HCT116 (cell line): ENCODE measurements around the gene CA10.

Source experiments
- ELF1 ChIP-seq: IDR thresholded peaks from 2 replicates; pipeline ENCODE4 v1.6.1; 2012; ENCODE audit warnings: low read depth, borderline replicate concordance
- EZH2phosphoT487 ChIP-seq: fragments of 200-600 bp; IDR thresholded peaks from 2 replicates; pipeline ENCODE4 v1.6.1; 2018; ENCODE audit warnings: antibody characterized with exemption, borderline replicate concordance
- POLR2A ChIP-seq: IDR thresholded peaks from 2 replicates; pipeline ENCODE4 v1.7.0; 2011; ENCODE audit warnings: borderline replicate concordance; ENCODE audit not compliant: insufficient read depth, insufficient read length; ENCODE audit errors: extremely low read depth
- POLR2AphosphoS5 ChIP-seq: IDR thresholded peaks from 2 replicates; pipeline ENCODE4 v1.6.1; 2011; ENCODE audit warnings: mild to moderate bottlenecking, low read depth, low read length, moderate library complexity
- RAD21 ChIP-seq: IDR thresholded peaks from 2 replicates; pipeline ENCODE4 v1.6.1; 2012; ENCODE audit warnings: low read depth, mild to moderate bottlenecking
- SP1 ChIP-seq: IDR thresholded peaks from 2 replicates; pipeline ENCODE4 v1.6.1; 2012; ENCODE audit warnings: low read depth
- ZNF274 ChIP-seq: fragments of 200-500 bp; sonication (Bioruptor generic); IDR thresholded peaks from 2 replicates; pipeline ENCODE4 v1.6.1; 2014; ENCODE audit warnings: mild to moderate bottlenecking, low read depth, low read length, inconsistent platforms
- TF ChIP-seq, protein P1 (sequence below): IDR thresholded peaks from 2 replicates; pipeline ENCODE4 v1.6.1; 2012; ENCODE audit warnings: low read depth
- TF ChIP-seq, protein P2 (sequence below): IDR thresholded peaks from 2 replicates; pipeline ENCODE4 v1.6.1; 2012
- TF ChIP-seq, protein P3 (sequence below), 3 experiments: fragments of 200-600 bp in 1 of 3; sonication (generic) in 1 of 3; IDR thresholded peaks in 2 of 3; conservative IDR thresholded peaks in 1 of 3; 2 replicates each; pipeline ENCODE4 v1.5.1; 2012 to 2017; ENCODE audit warnings: low read depth in 2 of 3, low read length in 2 of 3, antibody characterized with exemption in 1 of 3, borderline replicate concordance in 1 of 3, control low read depth in 1 of 3, mild to moderate bottlenecking in 1 of 3, mixed read lengths in 1 of 3, mixed run types in 1 of 3, moderate library complexity in 1 of 3; ENCODE audit not compliant: insufficient read depth in 1 of 3

DNA sequence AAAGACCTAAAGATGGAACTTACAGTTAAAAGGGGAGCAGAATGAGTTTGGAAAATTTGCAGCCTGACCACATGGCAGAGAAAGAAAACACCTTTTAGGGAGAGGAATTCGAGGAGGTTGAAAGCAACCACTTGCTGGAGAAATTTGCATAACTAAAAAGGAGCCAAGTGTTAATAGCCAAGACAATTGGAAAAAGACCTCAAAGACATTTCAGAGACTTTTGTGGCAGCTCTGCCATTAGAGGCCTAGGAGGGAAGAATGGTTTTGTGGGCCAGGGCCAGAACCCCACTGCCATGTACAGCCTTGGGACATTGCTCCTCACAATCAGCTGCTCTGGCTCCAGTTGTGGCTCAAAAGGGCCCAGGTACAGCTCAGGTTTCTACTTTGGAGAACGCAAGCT lies 559.7 kb downstream of the CA10 start:
- TF ChIP-seq, protein P1, sequence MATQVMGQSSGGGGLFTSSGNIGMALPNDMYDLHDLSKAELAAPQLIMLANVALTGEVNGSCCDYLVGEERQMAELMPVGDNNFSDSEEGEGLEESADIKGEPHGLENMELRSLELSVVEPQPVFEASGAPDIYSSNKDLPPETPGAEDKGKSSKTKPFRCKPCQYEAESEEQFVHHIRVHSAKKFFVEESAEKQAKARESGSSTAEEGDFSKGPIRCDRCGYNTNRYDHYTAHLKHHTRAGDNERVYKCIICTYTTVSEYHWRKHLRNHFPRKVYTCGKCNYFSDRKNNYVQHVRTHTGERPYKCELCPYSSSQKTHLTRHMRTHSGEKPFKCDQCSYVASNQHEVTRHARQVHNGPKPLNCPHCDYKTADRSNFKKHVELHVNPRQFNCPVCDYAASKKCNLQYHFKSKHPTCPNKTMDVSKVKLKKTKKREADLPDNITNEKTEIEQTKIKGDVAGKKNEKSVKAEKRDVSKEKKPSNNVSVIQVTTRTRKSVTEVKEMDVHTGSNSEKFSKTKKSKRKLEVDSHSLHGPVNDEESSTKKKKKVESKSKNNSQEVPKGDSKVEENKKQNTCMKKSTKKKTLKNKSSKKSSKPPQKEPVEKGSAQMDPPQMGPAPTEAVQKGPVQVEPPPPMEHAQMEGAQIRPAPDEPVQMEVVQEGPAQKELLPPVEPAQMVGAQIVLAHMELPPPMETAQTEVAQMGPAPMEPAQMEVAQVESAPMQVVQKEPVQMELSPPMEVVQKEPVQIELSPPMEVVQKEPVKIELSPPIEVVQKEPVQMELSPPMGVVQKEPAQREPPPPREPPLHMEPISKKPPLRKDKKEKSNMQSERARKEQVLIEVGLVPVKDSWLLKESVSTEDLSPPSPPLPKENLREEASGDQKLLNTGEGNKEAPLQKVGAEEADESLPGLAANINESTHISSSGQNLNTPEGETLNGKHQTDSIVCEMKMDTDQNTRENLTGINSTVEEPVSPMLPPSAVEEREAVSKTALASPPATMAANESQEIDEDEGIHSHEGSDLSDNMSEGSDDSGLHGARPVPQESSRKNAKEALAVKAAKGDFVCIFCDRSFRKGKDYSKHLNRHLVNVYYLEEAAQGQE, result no peak
- TF ChIP-seq ELF1, result no peak
- no peak for TF ChIP-seq POLR2A
- TF ChIP-seq EZH2phosphoT487, result no peak
- TF ChIP-seq, protein P2, sequence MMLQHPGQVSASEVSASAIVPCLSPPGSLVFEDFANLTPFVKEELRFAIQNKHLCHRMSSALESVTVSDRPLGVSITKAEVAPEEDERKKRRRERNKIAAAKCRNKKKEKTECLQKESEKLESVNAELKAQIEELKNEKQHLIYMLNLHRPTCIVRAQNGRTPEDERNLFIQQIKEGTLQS, result no peak
- TF ChIP-seq RAD21, result no peak
- TF ChIP-seq, protein P3, sequence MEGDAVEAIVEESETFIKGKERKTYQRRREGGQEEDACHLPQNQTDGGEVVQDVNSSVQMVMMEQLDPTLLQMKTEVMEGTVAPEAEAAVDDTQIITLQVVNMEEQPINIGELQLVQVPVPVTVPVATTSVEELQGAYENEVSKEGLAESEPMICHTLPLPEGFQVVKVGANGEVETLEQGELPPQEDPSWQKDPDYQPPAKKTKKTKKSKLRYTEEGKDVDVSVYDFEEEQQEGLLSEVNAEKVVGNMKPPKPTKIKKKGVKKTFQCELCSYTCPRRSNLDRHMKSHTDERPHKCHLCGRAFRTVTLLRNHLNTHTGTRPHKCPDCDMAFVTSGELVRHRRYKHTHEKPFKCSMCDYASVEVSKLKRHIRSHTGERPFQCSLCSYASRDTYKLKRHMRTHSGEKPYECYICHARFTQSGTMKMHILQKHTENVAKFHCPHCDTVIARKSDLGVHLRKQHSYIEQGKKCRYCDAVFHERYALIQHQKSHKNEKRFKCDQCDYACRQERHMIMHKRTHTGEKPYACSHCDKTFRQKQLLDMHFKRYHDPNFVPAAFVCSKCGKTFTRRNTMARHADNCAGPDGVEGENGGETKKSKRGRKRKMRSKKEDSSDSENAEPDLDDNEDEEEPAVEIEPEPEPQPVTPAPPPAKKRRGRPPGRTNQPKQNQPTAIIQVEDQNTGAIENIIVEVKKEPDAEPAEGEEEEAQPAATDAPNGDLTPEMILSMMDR (IDR thresholded peaks at IDR 0.05 in 2 of 3, conservative IDR thresholded peaks at IDR 0.05 in 1 of 3; ENCODE audit: borderline replicate concordance in 1 of 3, insufficient read depth in 1 of 3, low read depth in 2 of 3, low read length in 2 of 3), result no peak
- no peak for TF ChIP-seq ZNF274
- TF ChIP-seq POLR2AphosphoS5, result no peak
- TF ChIP-seq SP1, result no peak
